Measurements from ENCODE around the gene CR2. TPM values are rescaled to one million over a fixed set of nuclear protein-coding genes. Genes with fewer than 3 reads are reported as not detected.

Gene CR2
- polyA plus RNA-seq, 1 donor (not counting 4 experiments of a cell fraction or from before 2014, with no cell fraction given) = not detected

GRCh38 chr1:207423560-207424292 lies 30.4 kb upstream of the CR2 start:
- Histone ChIP-seq H3K27ac (ENCODE audit: control insufficient read depth, insufficient read depth, low read length) (no peak overlapping the region), H3K9me3 (ENCODE audit: control insufficient read depth, low read depth, low read length) (no peaks in the 10 kb centered on the region), H4K20me1 (ENCODE audit: control insufficient read depth, extremely low read depth, insufficient read depth, low read length) (no peaks in the 10 kb centered on the region), H3K9ac (ENCODE audit: control insufficient read depth, extremely low read depth, insufficient read depth, low read length) (no peak overlapping the region), H2AFZ (ENCODE audit: control insufficient read depth, low read length) (no peak overlapping the region), H3K4me1 (ENCODE audit: control insufficient read depth, extremely low read depth, insufficient read depth, low read length) (no peaks in the 10 kb centered on the region), H3K9me1 (ENCODE audit: control insufficient read depth, extremely low read depth, insufficient read depth, low read length) (no peaks in the 10 kb centered on the region), H3K4me2 (ENCODE audit: control insufficient read depth, extremely low read depth, insufficient read depth, low read depth, low read length) (no peak overlapping the region), H3K4me3 (ENCODE audit: control insufficient read depth in 2 of 3, extremely low read depth in 1 of 3, insufficient read depth in 2 of 3, low read depth in 1 of 3, low read length in 3 of 3) (no peak overlapping the region), H3K79me2 (ENCODE audit: control insufficient read depth, insufficient read depth, low read length) (no peaks in the 10 kb centered on the region), H3K36me3 (ENCODE audit: control insufficient read depth in 2 of 2, extremely low read depth in 1 of 2, insufficient read depth in 2 of 2, low read length in 2 of 2) (no peaks in the 10 kb centered on the region), H3K27me3 (ENCODE audit: control insufficient read depth, extremely low read depth, insufficient read depth, low read length) (peaks cover 27% of the 10 kb centered on the region)
- DNase-seq (ENCODE audit: low read depth, low spot score) = no peak
- TF ChIP-seq EZH2 (IDR thresholded peaks at IDR 0.05; ENCODE audit: low read length) = no peak
- TF ChIP-seq, protein P1, sequence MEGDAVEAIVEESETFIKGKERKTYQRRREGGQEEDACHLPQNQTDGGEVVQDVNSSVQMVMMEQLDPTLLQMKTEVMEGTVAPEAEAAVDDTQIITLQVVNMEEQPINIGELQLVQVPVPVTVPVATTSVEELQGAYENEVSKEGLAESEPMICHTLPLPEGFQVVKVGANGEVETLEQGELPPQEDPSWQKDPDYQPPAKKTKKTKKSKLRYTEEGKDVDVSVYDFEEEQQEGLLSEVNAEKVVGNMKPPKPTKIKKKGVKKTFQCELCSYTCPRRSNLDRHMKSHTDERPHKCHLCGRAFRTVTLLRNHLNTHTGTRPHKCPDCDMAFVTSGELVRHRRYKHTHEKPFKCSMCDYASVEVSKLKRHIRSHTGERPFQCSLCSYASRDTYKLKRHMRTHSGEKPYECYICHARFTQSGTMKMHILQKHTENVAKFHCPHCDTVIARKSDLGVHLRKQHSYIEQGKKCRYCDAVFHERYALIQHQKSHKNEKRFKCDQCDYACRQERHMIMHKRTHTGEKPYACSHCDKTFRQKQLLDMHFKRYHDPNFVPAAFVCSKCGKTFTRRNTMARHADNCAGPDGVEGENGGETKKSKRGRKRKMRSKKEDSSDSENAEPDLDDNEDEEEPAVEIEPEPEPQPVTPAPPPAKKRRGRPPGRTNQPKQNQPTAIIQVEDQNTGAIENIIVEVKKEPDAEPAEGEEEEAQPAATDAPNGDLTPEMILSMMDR (optimal IDR thresholded peaks at IDR 0.05 in 1 of 3, IDR thresholded peaks at IDR 0.05 in 1 of 3, conservative IDR thresholded peaks at IDR 0.05 in 1 of 3; ENCODE audit: extremely low read depth in 1 of 3, insufficient read depth in 2 of 3, low read length in 3 of 3) = no peak
- no peak for FAIRE-seq
- dilution Hi-C loops (cut with MboI; ENCODE audit: extremely low pct_ligation_motif_present, low sequenced_read_pairs) = no loop called here

- Histone ChIP-seq H3K4me1 (ENCODE audit: control insufficient read depth, extremely low read depth, insufficient read depth, low read length) (no peaks in the 10 kb centered on the region), H3K79me2 (ENCODE audit: control insufficient read depth, insufficient read depth, low read length) (no peaks in the 10 kb centered on the region), H3K4me2 (ENCODE audit: control insufficient read depth, extremely low read depth, insufficient read depth, low read depth, low read length) (no peak overlapping the region), H4K20me1 (ENCODE audit: control insufficient read depth, extremely low read depth, insufficient read depth, low read length) (no peaks in the 10 kb centered on the region), H3K9me1 (ENCODE audit: control insufficient read depth, extremely low read depth, insufficient read depth, low read length) (no peaks in the 10 kb centered on the region), H3K27ac (ENCODE audit: control insufficient read depth, insufficient read depth, low read length) (no peak overlapping the region), H3K36me3 (ENCODE audit: control insufficient read depth in 2 of 2, extremely low read depth in 1 of 2, insufficient read depth in 2 of 2, low read length in 2 of 2) (no peaks in the 10 kb centered on the region), H3K9ac (ENCODE audit: control insufficient read depth, extremely low read depth, insufficient read depth, low read length) (no peak overlapping the region), H3K4me3 (ENCODE audit: control insufficient read depth in 2 of 3, extremely low read depth in 1 of 3, insufficient read depth in 2 of 3, low read depth in 1 of 3, low read length in 3 of 3) (no peak overlapping the region), H2AFZ (ENCODE audit: control insufficient read depth, low read length) (no peak overlapping the region), H3K9me3 (ENCODE audit: control insufficient read depth, low read depth, low read length) (no peaks in the 10 kb centered on the region), H3K27me3 (ENCODE audit: control insufficient read depth, extremely low read depth, insufficient read depth, low read length) (peaks cover 20% of the 10 kb centered on the region)
- dilution Hi-C loops (cut with MboI; ENCODE audit: extremely low pct_ligation_motif_present, low sequenced_read_pairs) = no loop called here
- DNase-seq (ENCODE audit: low read depth, low spot score) (no peak), FAIRE-seq (no peak)
- no peak for TF ChIP-seq EZH2 (IDR thresholded peaks at IDR 0.05; ENCODE audit: low read length)
- TF ChIP-seq, protein P1 (optimal IDR thresholded peaks at IDR 0.05 in 1 of 3, IDR thresholded peaks at IDR 0.05 in 1 of 3, conservative IDR thresholded peaks at IDR 0.05 in 1 of 3; ENCODE audit: extremely low read depth in 1 of 3, insufficient read depth in 2 of 3, low read length in 3 of 3) = no peak
These were observed 29.5 kb upstream of the CR2 start for GRCh38 chr1:207424570-207425131.

Data from keratinocyte (primary cell).